Neuronal stem cell (in vitro differentiated cells): ENCODE data around the gene MAP3K20.
A peak's percentile ranks its signal among the peaks of the same experiment; 100 is the strongest.

Source experiments
- DNase-seq: peaks from one replicate; pipeline ENCODE4 v3.0.0-alpha.2; 2013; ENCODE audit warnings: low spot score
- H2AFZ ChIP-seq: one replicate; pipeline ENCODE4 v1.6.1; 2013; ENCODE audit warnings: mild to moderate bottlenecking, low read length, inconsistent platforms
- H2AK5ac ChIP-seq: 2 replicates; pipeline ENCODE4 v1.6.1; 2013; ENCODE audit warnings: low read depth, mild to moderate bottlenecking, inconsistent platforms, low read length, moderate library complexity, mixed read lengths
- H2BK120ac ChIP-seq: 2 replicates; pipeline ENCODE4 v1.6.1; 2013; ENCODE audit warnings: low read depth, mild to moderate bottlenecking, inconsistent platforms, low read length, moderate library complexity, mixed read lengths
- H2BK12ac ChIP-seq: one replicate; pipeline ENCODE4 v1.6.1; 2013; ENCODE audit warnings: low read length, inconsistent platforms
- H2BK15ac ChIP-seq: 2 replicates; pipeline ENCODE4 v1.6.1; 2013; ENCODE audit warnings: mild to moderate bottlenecking, low read length, inconsistent platforms, mixed read lengths
- H2BK5ac ChIP-seq: one replicate; pipeline ENCODE4 v1.6.1; 2013; ENCODE audit warnings: inconsistent platforms, mild to moderate bottlenecking, low read length, moderate library complexity
- H3K14ac ChIP-seq: one replicate; pipeline ENCODE4 v1.6.1; 2013; ENCODE audit warnings: low read length, inconsistent platforms
- H3K18ac ChIP-seq: 2 replicates; pipeline ENCODE4 v1.6.1; 2013; ENCODE audit warnings: low read length, inconsistent platforms
- H3K23ac ChIP-seq: 2 replicates; pipeline ENCODE4 v1.6.1; 2013; ENCODE audit warnings: low read depth, mild to moderate bottlenecking, mixed read lengths, low read length, inconsistent platforms; ENCODE audit not compliant: poor library complexity
- H3K27ac ChIP-seq: replicated peaks from 3 replicates; pipeline ENCODE4 v1.5.1; 2013; ENCODE audit warnings: low read length, inconsistent platforms
- H3K27me3 ChIP-seq, 3 experiments: 2 replicates each; pipeline ENCODE4 v1.6.1; 2013; ENCODE audit warnings: low read length in 3 of 3, mild to moderate bottlenecking in 2 of 3, inconsistent platforms in 1 of 3, low read depth in 1 of 3, mixed read lengths in 1 of 3, moderate library complexity in 1 of 3; ENCODE audit not compliant: control insufficient read depth in 3 of 3, insufficient read depth in 3 of 3
- H3K36me3 ChIP-seq, 2 donors: replicated peaks in 1 of 2; 2 replicates each; pipeline ENCODE4 v1.6.1; 2013; ENCODE audit warnings: low read length in 2 of 2; ENCODE audit not compliant: control insufficient read depth in 2 of 2, insufficient read depth in 2 of 2
- H3K4ac ChIP-seq: 2 replicates; pipeline ENCODE4 v1.6.1; 2013; ENCODE audit warnings: inconsistent platforms, mild to moderate bottlenecking, low read length, moderate library complexity
- H3K4me1 ChIP-seq, 2 donors: 1 replicate in 1 of 2; 2 replicates in 1 of 2; pipeline ENCODE4 v1.6.1; 2013; ENCODE audit warnings: low read length in 2 of 2, low read depth in 1 of 2; ENCODE audit not compliant: control insufficient read depth in 2 of 2, insufficient read depth in 1 of 2
- H3K4me2 ChIP-seq: one replicate; pipeline ENCODE4 v1.6.1; 2013; ENCODE audit warnings: mild to moderate bottlenecking, low read length, inconsistent platforms; ENCODE audit not compliant: insufficient read depth, poor library complexity, severe bottlenecking
- H3K4me3 ChIP-seq, 2 donors: 2 replicates each; pipeline ENCODE4 v1.5.1; 2013; ENCODE audit warnings: low read length in 2 of 2, mild to moderate bottlenecking in 2 of 2, inconsistent platforms in 1 of 2, moderate library complexity in 1 of 2
- H3K79me1 ChIP-seq: one replicate; pipeline ENCODE4 v1.6.1; 2013; ENCODE audit warnings: low read depth, mild to moderate bottlenecking, inconsistent platforms, low read length, moderate library complexity
- H3K9ac ChIP-seq: one replicate; pipeline ENCODE4 v1.6.1; 2013; ENCODE audit warnings: mild to moderate bottlenecking, low read depth, low read length, inconsistent platforms; ENCODE audit not compliant: poor library complexity
- H3K9me3 ChIP-seq, 2 donors: replicated peaks in 1 of 2; 2 replicates each; pipeline versions ENCODE3 to v1.6.1; 2013; ENCODE audit warnings: low read length in 2 of 2, mild to moderate bottlenecking in 2 of 2, inconsistent platforms in 1 of 2, low read depth in 1 of 2, mixed read lengths in 1 of 2, moderate library complexity in 1 of 2; ENCODE audit not compliant: control insufficient read depth in 2 of 2, insufficient read depth in 1 of 2
- H4K8ac ChIP-seq: one replicate; pipeline ENCODE4 v1.6.1; 2013; ENCODE audit warnings: low read depth, mild to moderate bottlenecking, inconsistent platforms, low read length, moderate library complexity
- H4K91ac ChIP-seq: one replicate; pipeline ENCODE4 v1.6.1; 2013; ENCODE audit warnings: low read length, low read depth, mild to moderate bottlenecking, inconsistent platforms; ENCODE audit not compliant: poor library complexity
- WGBS, 2 donors: extraction: QIAGEN DNeasy Blood & Tissue Kit; methylation state at CpG; one replicate each; pipeline ENCODE4 v1.1.7; 2013; ENCODE audit warnings: missing lambda C conversion rate in 2 of 2, mixed read lengths in 1 of 2; ENCODE audit not compliant: insufficient read length in 2 of 2, insufficient replicate concordance in 1 of 2; ENCODE audit errors: extremely low coverage in 2 of 2; 5-methylcytosine and 5-hydroxymethylcytosine counted together

The MAP3K20 gene

DNA sequence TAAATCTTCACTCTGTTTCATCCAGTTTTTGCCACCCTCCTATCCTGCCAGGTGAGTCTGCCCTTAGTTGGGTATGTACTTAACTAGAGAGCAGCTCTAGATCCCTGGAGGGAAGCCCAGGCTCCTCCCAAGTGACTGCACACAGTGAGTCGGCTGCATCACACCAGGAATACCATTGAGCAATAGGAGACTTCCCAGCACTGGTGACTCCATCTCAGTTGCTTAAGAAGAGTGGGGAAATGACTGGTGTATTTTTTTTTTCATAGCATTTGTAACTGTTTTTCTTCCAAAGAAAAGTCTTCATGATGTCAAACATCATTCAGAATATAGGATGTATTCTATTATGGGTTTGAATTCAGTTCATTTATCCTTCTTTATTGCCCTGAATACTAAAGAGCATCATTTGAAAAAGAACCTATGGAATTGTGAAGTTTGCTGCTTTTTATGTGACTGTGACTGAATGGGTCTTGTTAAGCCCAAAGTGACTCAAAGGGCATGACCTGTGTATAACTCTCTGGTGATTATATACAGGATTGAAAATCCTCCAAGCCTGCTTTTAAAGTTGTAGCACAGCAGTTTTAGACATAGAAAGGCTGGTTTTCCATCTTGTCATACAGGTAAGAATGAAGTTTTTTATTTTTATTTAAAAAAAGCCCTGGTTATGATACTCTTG is 84.3 kb downstream of the MAP3K20 start:
- H3K27ac ChIP-seq: no peak overlapping the region
- H3K14ac ChIP-seq: no peak overlapping the region
- H4K91ac ChIP-seq: no peak overlapping the region
- no peak overlapping the region for H2AK5ac ChIP-seq
- H2BK5ac ChIP-seq: no peak overlapping the region
- no peak overlapping the region for H2AFZ ChIP-seq
- H3K27me3 ChIP-seq: no peaks in the 10 kb centered on the region
- H2BK15ac ChIP-seq: no peak overlapping the region
- H3K4me3 ChIP-seq: no peak overlapping the region
- H3K36me3 ChIP-seq: no peaks in the 10 kb centered on the region
- no peak overlapping the region for H3K18ac ChIP-seq
- DNase-seq: peak; percentile 8
- H3K23ac ChIP-seq: no peak overlapping the region
- no peak overlapping the region for H3K4ac ChIP-seq
- H2BK12ac ChIP-seq: peak overlapping the region; percentile 22
- no peak overlapping the region for H3K9ac ChIP-seq
- peaks cover 4 to 12% of the 10 kb centered on the region in 2 donors for H3K4me1 ChIP-seq
- no CpG with 5 or more reads among the region's 1 CpG for WGBS, 2 donors
- H2BK120ac ChIP-seq: no peak overlapping the region
- H4K8ac ChIP-seq: no peak overlapping the region
- H3K79me1 ChIP-seq: no peaks in the 10 kb centered on the region
- H3K9me3 ChIP-seq: peaks cover 2 to 8% of the 10 kb centered on the region in 2 donors
- H3K4me2 ChIP-seq: no peak overlapping the region

DNA sequence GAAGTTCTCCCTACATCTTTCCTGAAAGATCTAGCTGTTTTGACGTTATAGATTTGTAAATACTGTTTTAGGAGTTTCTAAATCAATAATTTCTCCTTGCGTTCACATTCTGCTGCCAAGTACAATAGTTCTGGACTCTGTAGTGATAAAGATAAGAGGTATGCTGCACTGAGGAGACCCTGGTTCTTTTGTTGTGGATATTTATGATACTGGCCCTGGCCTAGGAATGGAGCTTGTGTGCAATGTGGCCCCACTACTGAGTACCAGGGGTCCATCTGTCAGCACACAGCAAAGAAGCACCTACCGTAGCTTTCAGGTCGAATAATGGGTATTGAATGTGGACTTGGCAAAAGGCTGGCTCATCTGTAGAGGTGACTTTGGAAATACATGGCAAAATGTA is 85.0 kb downstream of the MAP3K20 start:
- H3K4me3 ChIP-seq: no peak overlapping the region

DNA sequence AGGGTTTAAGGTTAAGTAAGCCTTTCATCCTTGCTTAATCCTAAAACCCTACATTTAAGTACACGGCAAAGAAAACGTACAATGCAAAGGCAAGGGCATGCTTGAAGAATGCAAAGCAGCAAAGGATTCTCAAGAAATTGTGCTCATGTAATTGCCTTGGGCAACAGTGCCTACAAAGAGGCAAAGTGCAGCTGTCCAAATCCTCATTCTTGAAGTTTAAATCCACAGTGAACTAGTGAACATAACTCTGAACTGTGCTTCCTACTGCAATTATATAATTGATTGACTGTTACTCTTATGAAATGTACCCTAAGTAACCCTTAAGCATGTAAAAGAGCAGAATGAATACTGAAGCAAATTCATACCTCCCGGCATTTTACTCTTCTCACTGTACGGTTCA is 85.4 kb downstream of the MAP3K20 start:
- no peak overlapping the region for H2BK120ac ChIP-seq
- no peak overlapping the region for H3K14ac ChIP-seq
- no peak overlapping the region for H3K9ac ChIP-seq
- H3K4me1 ChIP-seq: peaks cover 4 to 12% of the 10 kb centered on the region in 2 donors
- no peak overlapping the region for H2AK5ac ChIP-seq
- no peak overlapping the region for H2AFZ ChIP-seq
- H3K79me1 ChIP-seq: no peaks in the 10 kb centered on the region
- no peaks in the 10 kb centered on the region for H3K36me3 ChIP-seq
- peaks cover 2 to 5% of the 10 kb centered on the region in 2 donors for H3K9me3 ChIP-seq
- no peak overlapping the region for H2BK15ac ChIP-seq
- H4K8ac ChIP-seq: no peak overlapping the region
- H2BK12ac ChIP-seq: no peak overlapping the region
- no peak for DNase-seq
- no peak overlapping the region for H4K91ac ChIP-seq
- no peak overlapping the region for H3K23ac ChIP-seq
- H2BK5ac ChIP-seq: no peak overlapping the region
- no peak overlapping the region for H3K4me3 ChIP-seq
- H3K27ac ChIP-seq: no peak overlapping the region
- H3K4me2 ChIP-seq: no peak overlapping the region
- H3K18ac ChIP-seq: no peak overlapping the region
- H3K4ac ChIP-seq: no peak overlapping the region
- H3K27me3 ChIP-seq: no peaks in the 10 kb centered on the region
- no CpG with 5 or more reads among the region's 4 CpGs for WGBS, 2 donors

More for the DNA sequence above, 85.0 kb downstream of the MAP3K20 start:
- Histone ChIP-seq H3K4me2 (no peak overlapping the region), H2BK5ac (no peak overlapping the region), H3K18ac (no peak overlapping the region), H4K8ac (no peak overlapping the region), H3K9me3 (peaks cover 2 to 8% of the 10 kb centered on the region in 2 donors), H3K4me1 (peaks cover 4 to 12% of the 10 kb centered on the region in 2 donors), H3K9ac (no peak overlapping the region), H2BK120ac (no peak overlapping the region), H4K91ac (no peak overlapping the region), H3K36me3 (no peaks in the 10 kb centered on the region), H3K14ac (no peak overlapping the region), H3K4ac (no peak overlapping the region), H2BK15ac (no peak overlapping the region), H3K27me3 (no peaks in the 10 kb centered on the region), H2AFZ (no peak overlapping the region), H2BK12ac (no peak overlapping the region), H2AK5ac (no peak overlapping the region), H3K27ac (no peak overlapping the region), H3K23ac (no peak overlapping the region), H3K79me1 (no peaks in the 10 kb centered on the region)
- no peak for DNase-seq
- no CpG with 5 or more reads among the region's 4 CpGs for WGBS, 2 donors

DNA sequence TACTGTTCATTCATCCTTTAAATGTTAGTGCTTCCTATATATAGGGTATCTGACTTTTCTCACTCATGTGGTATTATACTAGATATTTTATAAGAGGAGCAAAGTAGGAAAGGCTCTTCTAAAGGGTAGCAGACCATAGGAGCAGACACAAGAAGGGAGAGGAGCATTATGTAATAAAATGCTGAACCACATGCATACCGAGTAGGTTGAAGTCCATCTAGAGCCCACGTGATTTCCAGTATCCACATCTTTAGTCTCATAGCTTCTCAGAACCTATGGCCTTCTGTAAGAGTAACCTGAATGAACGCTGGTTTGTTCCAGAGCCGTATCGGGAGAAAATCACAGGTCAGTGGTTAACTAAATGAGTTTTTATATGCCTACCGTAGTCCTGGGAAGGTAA is 85.9 kb downstream of the MAP3K20 start:
- H2BK120ac ChIP-seq: no peak overlapping the region
- H3K9me3 ChIP-seq: peaks cover under 1 to 1% of the 10 kb centered on the region in 2 donors
- H2BK12ac ChIP-seq: no peak overlapping the region
- no peaks in the 10 kb centered on the region for H3K27me3 ChIP-seq
- no peak overlapping the region for H3K4me2 ChIP-seq
- no peak overlapping the region for H3K18ac ChIP-seq
- no peaks in the 10 kb centered on the region for H3K36me3 ChIP-seq
- H2AK5ac ChIP-seq: no peak overlapping the region
- no peak overlapping the region for H3K4me3 ChIP-seq
- no peak for DNase-seq
- H3K23ac ChIP-seq: no peak overlapping the region
- H3K79me1 ChIP-seq: no peaks in the 10 kb centered on the region
- H3K9ac ChIP-seq: no peak overlapping the region
- H2AFZ ChIP-seq: no peak overlapping the region
- H3K27ac ChIP-seq: no peak overlapping the region
- H3K4me1 ChIP-seq: peaks cover 4 to 12% of the 10 kb centered on the region in 2 donors
- H4K91ac ChIP-seq: no peak overlapping the region
- H2BK5ac ChIP-seq: no peak overlapping the region
- no peak overlapping the region for H2BK15ac ChIP-seq
- H4K8ac ChIP-seq: no peak overlapping the region
- no peak overlapping the region for H3K4ac ChIP-seq
- H3K14ac ChIP-seq: no peak overlapping the region
- no CpG with 5 or more reads among the region's 6 CpGs for WGBS, 2 donors
